Sigmoid colon (tissue), 7 donors: Measurements from ENCODE around the gene GINS2. TPM values are rescaled to one million over a fixed set of nuclear protein-coding genes. Genes with fewer than 3 reads are reported as not detected.

Experiments used
- DNase-seq: peaks from one replicate; pipeline ENCODE4 v3.0.0-alpha.2; 2019
- H3K27ac ChIP-seq, 4 donors: fragments of 200-600 bp; sonication (generic); one replicate each; pipeline ENCODE4 v1.5.1; 2016 to 2019; ENCODE audit warnings: mild to moderate bottlenecking in 1 of 4
- H3K27me3 ChIP-seq, 3 donors: fragments of 200-600 bp; sonication (generic); one replicate each; pipeline ENCODE4 v1.5.1; 2019; ENCODE audit warnings: mild to moderate bottlenecking in 1 of 3
- H3K36me3 ChIP-seq, 4 donors: fragments of 200-600 bp; sonication (generic); one replicate each; pipeline ENCODE4 v1.5.1; 2016 to 2019
- H3K4me1 ChIP-seq, 4 donors: fragments of 200-600 bp; sonication (generic); one replicate each; pipeline ENCODE4 v1.5.1; 2017 to 2019
- H3K4me3 ChIP-seq, 4 donors: fragments of 200-600 bp; sonication (generic); one replicate each; pipeline ENCODE4 v1.5.1; 2017 to 2019; ENCODE audit warnings: mild to moderate bottlenecking in 2 of 4, moderate library complexity in 1 of 4
- H3K9me3 ChIP-seq, 4 donors: fragments of 200-600 bp in 3 of 4; sonication (generic) in 3 of 4; one replicate each; pipeline versions ENCODE4 v1.5.1 to v1.6.1; 2013 to 2019
- EP300 ChIP-seq, 4 donors: sonication (generic); formaldehyde crosslinking; IDR thresholded peaks; one replicate each; pipeline ENCODE4 v1.6.1; 2017; ENCODE audit warnings: antibody characterized with exemption in 4 of 4
- POLR2A ChIP-seq, 2 donors: fragments of 450-650 bp; IDR thresholded peaks; one replicate each; pipeline ENCODE4 v1.6.1; 2016; ENCODE audit warnings: antibody characterized with exemption in 2 of 2, mild to moderate bottlenecking in 2 of 2, moderate library complexity in 2 of 2
- POLR2AphosphoS5 ChIP-seq, 4 donors: sonication (generic); formaldehyde crosslinking; IDR thresholded peaks; one replicate each; pipeline ENCODE4 v1.6.1; 2017; ENCODE audit warnings: antibody characterized with exemption in 4 of 4
- WGBS, 2 donors: extraction: QIAGEN DNeasy Blood & Tissue Kit; methylation state at CpG; one replicate each; pipeline ENCODE4 v1.1.7; 2013; 5-methylcytosine and 5-hydroxymethylcytosine counted together
- intact Hi-C: fragments of 100-400 bp; cut with DNase I; formaldehyde crosslinking; loops from one replicate; pipeline ENCODE4 v1.15.1; 2023
- polyA plus RNA-seq, 3 donors: library from polyadenylated mRNA; stranded (reverse); fragments of 200-250 nt; gene quantifications; one replicate each; pipeline ENCODE4 v1.2.3, GENCODE V29; 2013
- total RNA-seq, 4 donors: library from RNA; depleted of rRNA; stranded (reverse); fragments of >200 nt; gene quantifications; one replicate each; pipeline ENCODE4 v1.1.0, GENCODE V29; 2016
- TF ChIP-seq, protein P1 (sequence below), 4 experiments: fragments of 450-650 bp in 3 of 4; fragments of 200-600 bp in 1 of 4; IDR thresholded peaks; one replicate each; pipeline ENCODE4 v1.5.1; 2016 to 2019; ENCODE audit warnings: antibody characterized with exemption in 4 of 4, mild to moderate bottlenecking in 3 of 4, moderate library complexity in 2 of 4
- donor health status: healthy with polysubstance abuse.
- donor health status: Bipolar disorder and iron deficiency.
- donor health status: healthy.

The GINS2 gene
- total and polyA plus RNA-seq, 7 donors = 0.16 to 9.6 (median 1.2) TPM; not detected in 1

DNA sequence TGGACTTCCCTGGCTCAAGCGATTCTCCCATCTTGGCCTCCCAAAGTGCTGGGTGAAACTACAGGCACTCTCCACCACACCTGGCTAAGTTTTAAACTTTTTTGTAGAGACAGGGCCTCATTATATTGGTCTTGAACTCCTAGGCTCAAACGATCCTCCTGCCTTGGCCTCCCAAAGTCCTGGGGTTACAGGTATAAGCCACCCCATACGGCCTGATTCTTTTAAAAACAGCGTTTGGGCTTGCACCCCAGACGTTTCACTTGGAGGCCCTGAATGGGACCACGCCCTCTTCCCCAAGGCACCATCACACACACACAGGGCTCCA, 29.4 kb upstream of the GINS2 start:
- Histone ChIP-seq H3K27ac (no peak overlapping the region), H3K36me3 (no peaks in the 10 kb centered on the region), H3K4me1 (peaks cover 0 to 15% (median 4%) of the 10 kb centered on the region in 4 donors), H3K4me3 (no peak overlapping the region), H3K27me3 (no peaks in the 10 kb centered on the region), H3K9me3 (no peaks in the 10 kb centered on the region)
- WGBS, 2 donors = 18 to 45% methylated on average over 6 of the region's 6 CpGs
- DNase-seq = no peak
- TF ChIP-seq, protein P1, sequence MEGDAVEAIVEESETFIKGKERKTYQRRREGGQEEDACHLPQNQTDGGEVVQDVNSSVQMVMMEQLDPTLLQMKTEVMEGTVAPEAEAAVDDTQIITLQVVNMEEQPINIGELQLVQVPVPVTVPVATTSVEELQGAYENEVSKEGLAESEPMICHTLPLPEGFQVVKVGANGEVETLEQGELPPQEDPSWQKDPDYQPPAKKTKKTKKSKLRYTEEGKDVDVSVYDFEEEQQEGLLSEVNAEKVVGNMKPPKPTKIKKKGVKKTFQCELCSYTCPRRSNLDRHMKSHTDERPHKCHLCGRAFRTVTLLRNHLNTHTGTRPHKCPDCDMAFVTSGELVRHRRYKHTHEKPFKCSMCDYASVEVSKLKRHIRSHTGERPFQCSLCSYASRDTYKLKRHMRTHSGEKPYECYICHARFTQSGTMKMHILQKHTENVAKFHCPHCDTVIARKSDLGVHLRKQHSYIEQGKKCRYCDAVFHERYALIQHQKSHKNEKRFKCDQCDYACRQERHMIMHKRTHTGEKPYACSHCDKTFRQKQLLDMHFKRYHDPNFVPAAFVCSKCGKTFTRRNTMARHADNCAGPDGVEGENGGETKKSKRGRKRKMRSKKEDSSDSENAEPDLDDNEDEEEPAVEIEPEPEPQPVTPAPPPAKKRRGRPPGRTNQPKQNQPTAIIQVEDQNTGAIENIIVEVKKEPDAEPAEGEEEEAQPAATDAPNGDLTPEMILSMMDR (IDR thresholded peaks at IDR 0.05) = peak in 1 of 4 experiments; percentile 3
- TF ChIP-seq POLR2A (IDR thresholded peaks at IDR 0.05) (no peak), EP300 (IDR thresholded peaks at IDR 0.05) (no peak)
- intact Hi-C loops = loop anchor here (1.0 to 10.0 kb wide), 6 partner anchors 61 to 603 kb away; partner anchors contain the start of gene CIBAR2

DNA sequence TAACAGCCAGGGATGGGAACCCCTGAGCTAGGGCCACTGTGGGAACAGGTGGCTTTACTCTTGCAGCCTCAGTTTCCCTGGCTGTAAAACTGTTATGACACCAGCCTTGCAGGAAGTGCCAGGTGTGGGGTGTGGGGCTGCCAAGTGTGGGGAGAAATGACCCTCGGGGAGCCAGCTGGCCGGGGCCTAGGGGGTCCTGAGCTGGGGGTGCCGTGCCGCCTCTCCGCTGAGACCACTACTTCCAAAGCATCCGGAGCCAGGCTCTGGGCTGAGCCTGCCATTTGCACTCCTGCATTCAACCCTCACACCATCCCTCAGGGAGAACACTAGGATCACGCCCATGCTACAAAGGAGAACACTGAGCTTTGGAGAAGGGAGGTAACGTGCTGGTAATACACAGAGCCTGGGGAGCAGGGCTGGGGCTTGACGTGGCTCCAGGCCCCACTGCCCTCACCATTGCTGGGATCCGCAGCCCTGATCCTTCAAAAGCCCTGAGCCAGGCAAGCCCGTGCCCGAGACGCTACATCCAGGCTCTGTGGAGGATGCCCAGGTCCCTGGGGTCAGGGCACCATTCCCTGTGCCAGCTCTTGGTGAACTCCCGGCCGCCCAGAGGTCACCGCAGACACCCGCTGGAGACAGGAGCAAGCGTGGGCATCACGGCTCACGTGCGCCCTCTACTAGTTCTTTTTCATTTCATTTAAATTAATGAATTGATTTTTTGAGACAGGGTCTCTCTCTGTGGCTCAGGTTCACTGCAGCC, 28.8 kb upstream of the GINS2 start:
- no peak overlapping the region for H3K27ac ChIP-seq
- H3K4me1 ChIP-seq = peaks cover 0 to 15% (median 4%) of the 10 kb centered on the region in 4 donors
- no peaks in the 10 kb centered on the region for H3K36me3 ChIP-seq
- intact Hi-C loops = loop anchor here (1.0 to 10.0 kb wide), 6 partner anchors 60 to 603 kb away; partner anchors contain the start of gene CIBAR2
- H3K9me3 ChIP-seq = no peaks in the 10 kb centered on the region
- WGBS, 2 donors = 33 to 47% methylated on average over 21 of the region's 21 CpGs
- H3K4me3 ChIP-seq = no peak overlapping the region
- no peaks in the 10 kb centered on the region for H3K27me3 ChIP-seq
- peak; percentile 85 for DNase-seq
- no peak for TF ChIP-seq POLR2A (IDR thresholded peaks at IDR 0.05)
- TF ChIP-seq EP300 (IDR thresholded peaks at IDR 0.05) = no peak
- TF ChIP-seq POLR2AphosphoS5 (IDR thresholded peaks at IDR 0.05) = no peak
- TF ChIP-seq, protein P1 (IDR thresholded peaks at IDR 0.05) = peak; percentile 53 to 77 (median 65)

DNA sequence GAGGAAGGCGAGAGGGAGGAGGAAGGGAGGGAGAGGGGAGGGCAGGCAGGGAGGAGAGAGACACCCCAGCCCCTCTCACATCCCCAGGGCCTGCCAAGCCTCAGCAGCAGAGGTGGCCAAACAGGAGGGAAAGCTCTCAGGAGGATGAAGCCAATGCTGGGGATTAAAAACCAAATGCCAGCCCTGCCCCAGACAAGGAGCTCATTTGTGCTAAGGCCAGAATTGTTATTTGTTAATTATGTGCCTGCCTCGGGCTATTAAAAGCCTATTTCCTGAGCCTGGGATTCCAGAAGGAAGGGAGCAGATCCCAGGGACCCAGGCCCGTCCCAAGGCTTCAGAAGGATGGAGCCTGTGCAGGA, 27.9 kb upstream of the GINS2 start:
- intact Hi-C loops = loop anchor here (5.0 to 10.0 kb wide), 5 partner anchors 59 to 602 kb away; partner anchors contain the start of gene CIBAR2
- Histone ChIP-seq H3K27me3 (no peaks in the 10 kb centered on the region), H3K4me1 (peaks cover 0 to 15% (median 4%) of the 10 kb centered on the region in 4 donors), H3K4me3 (no peak overlapping the region), H3K27ac (no peak overlapping the region), H3K9me3 (peaks cover 0 to 5% (median 0%) of the 10 kb centered on the region in 4 donors), H3K36me3 (no peaks in the 10 kb centered on the region)
- DNase-seq = no peak
- TF ChIP-seq POLR2A (IDR thresholded peaks at IDR 0.05) (no peak), EP300 (IDR thresholded peaks at IDR 0.05) (no peak), POLR2AphosphoS5 (IDR thresholded peaks at IDR 0.05) (no peak)
- TF ChIP-seq, protein P1 (IDR thresholded peaks at IDR 0.05) = no peak
- WGBS, 2 donors = 63 to 77% methylated on average over 3 of the region's 3 CpGs

DNA sequence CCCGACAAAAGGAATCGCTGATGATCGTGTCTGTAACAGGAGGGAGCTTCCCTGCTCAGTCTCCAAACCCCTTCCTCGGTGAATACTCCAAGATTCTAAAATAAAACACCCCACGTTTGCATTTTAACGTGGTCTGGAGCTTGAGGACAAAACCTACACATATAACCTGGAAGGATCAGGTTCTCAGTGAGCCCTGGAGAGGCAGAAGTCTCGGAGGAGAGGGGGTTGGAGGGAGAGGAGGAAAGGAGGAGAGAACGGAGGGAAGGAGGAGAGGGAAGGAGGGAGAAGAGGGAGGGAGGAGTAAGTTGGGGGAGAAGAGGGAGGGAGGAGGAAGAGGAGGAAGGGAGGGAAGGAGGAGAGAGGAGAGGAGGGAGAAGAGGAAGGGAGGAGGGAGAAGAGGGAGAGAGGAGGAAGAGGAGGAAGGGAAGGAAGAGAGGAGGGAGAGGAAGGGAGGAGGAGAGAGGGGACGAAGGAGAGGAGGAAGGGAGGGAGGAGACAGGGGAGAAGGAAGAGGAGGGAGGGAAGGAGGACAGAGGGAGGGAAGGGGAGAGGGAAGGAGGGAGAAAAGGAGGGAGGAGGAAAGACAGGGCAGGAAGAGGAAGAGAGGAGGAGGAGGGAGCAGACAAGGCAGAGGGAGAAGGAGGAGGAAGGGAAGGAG, 27.4 kb upstream of the GINS2 start:
- intact Hi-C loops = loop anchor here (5.0 to 10.0 kb wide), 5 partner anchors 59 to 601 kb away; partner anchors contain the start of gene CIBAR2
- WGBS, 2 donors = 42 to 69% methylated on average over 9 of the region's 9 CpGs
- DNase-seq = no peak
- TF ChIP-seq POLR2AphosphoS5 (IDR thresholded peaks at IDR 0.05) (no peak), EP300 (IDR thresholded peaks at IDR 0.05) (no peak)
- H3K4me3 ChIP-seq = no peak overlapping the region
- peaks cover 0 to 6% (median 0%) of the 10 kb centered on the region in 4 donors for H3K9me3 ChIP-seq
- H3K4me1 ChIP-seq = peaks cover 0 to 15% (median 4%) of the 10 kb centered on the region in 4 donors
- no peaks in the 10 kb centered on the region for H3K36me3 ChIP-seq
- no peaks in the 10 kb centered on the region for H3K27me3 ChIP-seq
- no peak overlapping the region for H3K27ac ChIP-seq
